SK-N-SH (cell line): Measurements from ENCODE around the gene PPP3R2.

Source experiments
- CTCF ChIP-seq: fragments of 200-600 bp; sonication (generic); IDR thresholded peaks from 2 replicates; pipeline ENCODE4 v1.6.1; 2017; ENCODE audit warnings: antibody characterized with exemption, mild to moderate bottlenecking, moderate library complexity
- EZH2phosphoT487 ChIP-seq: fragments of 200-600 bp; sonication (generic); IDR thresholded peaks from 2 replicates; pipeline ENCODE4 v1.6.1; 2017; ENCODE audit warnings: low read depth, mixed run types, mild to moderate bottlenecking, antibody characterized with exemption, moderate library complexity, borderline replicate concordance

- TF ChIP-seq EZH2phosphoT487, result no peak
- TF ChIP-seq CTCF, result no peak
Measured at GRCh38 chr9:101594796-101595195, at the start of gene PPP3R2.
